AG09309 (cell line): Measurements from ENCODE around the gene RBM20.

Source experiments
- DNase-seq: peaks from one replicate; pipeline ENCODE4 v3.0.0-alpha.2; 2010; ENCODE audit warnings: low read depth
- H3K4me3 ChIP-seq: 2 replicates; pipeline ENCODE4 v1.5.1; 2011; ENCODE audit warnings: mild to moderate bottlenecking, low read depth, low read length, moderate library complexity; ENCODE audit not compliant: control insufficient read depth
- TF ChIP-seq, protein P1 (sequence below): IDR thresholded peaks from 2 replicates; pipeline ENCODE4 v1.5.1; 2011; ENCODE audit warnings: mild to moderate bottlenecking, low read depth, low read length, inconsistent platforms; ENCODE audit not compliant: insufficient read depth, control insufficient read depth; ENCODE audit errors: missing control alignments

The RBM20 gene

DNA sequence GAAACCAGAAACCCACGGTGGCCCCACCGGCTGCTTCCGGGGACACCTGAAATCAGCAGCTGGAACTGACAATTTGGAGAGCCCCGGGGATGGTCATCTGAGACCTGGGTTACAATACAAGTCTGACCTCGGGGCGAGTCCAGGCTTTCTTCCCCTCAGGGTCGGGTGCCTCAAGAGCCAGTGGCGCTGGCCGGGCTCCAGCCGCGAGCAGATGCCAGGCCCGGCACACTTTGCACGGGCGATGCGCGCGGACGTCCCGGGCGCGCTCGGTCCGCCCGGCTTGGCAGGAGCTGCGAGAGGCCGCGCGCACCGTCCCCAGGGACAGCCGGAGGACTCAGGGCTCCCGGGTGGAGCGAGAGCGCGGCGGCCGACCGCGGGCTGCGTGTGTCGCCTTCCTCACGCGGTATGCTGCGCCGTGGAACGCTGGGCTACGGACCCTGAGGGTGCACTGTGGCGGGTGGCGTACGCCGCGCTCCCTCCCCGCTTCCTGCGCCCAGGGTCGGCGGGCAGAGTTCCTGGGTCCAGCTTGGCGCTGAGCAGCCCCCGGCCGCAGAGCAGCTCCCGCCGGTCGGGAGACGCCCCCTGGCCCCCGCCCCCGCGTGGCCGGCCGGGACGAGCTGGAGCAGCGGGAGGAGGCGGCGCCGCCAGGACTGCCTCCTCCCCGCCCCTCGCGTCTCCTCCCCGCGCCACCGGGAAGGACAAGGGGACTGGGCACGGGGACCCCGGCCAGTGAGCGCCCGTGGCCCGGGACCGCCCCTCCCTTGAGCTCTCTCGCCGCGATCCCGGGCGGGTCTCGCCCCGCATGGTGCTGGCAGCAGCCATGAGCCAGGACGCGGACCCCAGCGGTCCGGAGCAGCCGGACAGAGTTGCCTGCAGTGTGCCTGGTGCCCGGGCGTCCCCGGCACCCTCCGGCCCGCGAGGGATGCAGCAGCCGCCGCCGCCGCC is at the start of gene RBM20:
Gene RBM20 (plus strand): TSS at position 684 of the 945 bp plus-strand sequence. CDS start 119 bp downstream, at position 803.
- DNase-seq, result no peak
- H3K4me3 ChIP-seq, result peak within 1 kb of the TSS; percentile 34
- TF ChIP-seq, protein P1, sequence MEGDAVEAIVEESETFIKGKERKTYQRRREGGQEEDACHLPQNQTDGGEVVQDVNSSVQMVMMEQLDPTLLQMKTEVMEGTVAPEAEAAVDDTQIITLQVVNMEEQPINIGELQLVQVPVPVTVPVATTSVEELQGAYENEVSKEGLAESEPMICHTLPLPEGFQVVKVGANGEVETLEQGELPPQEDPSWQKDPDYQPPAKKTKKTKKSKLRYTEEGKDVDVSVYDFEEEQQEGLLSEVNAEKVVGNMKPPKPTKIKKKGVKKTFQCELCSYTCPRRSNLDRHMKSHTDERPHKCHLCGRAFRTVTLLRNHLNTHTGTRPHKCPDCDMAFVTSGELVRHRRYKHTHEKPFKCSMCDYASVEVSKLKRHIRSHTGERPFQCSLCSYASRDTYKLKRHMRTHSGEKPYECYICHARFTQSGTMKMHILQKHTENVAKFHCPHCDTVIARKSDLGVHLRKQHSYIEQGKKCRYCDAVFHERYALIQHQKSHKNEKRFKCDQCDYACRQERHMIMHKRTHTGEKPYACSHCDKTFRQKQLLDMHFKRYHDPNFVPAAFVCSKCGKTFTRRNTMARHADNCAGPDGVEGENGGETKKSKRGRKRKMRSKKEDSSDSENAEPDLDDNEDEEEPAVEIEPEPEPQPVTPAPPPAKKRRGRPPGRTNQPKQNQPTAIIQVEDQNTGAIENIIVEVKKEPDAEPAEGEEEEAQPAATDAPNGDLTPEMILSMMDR, result no peak

- H3K4me3 ChIP-seq, result no peak overlapping the region
- no peak for DNase-seq
- TF ChIP-seq, protein P1, result no peak
Measured at GRCh38 chr10:110597476-110597875, 46.7 kb upstream of the RBM20 start.

DNA sequence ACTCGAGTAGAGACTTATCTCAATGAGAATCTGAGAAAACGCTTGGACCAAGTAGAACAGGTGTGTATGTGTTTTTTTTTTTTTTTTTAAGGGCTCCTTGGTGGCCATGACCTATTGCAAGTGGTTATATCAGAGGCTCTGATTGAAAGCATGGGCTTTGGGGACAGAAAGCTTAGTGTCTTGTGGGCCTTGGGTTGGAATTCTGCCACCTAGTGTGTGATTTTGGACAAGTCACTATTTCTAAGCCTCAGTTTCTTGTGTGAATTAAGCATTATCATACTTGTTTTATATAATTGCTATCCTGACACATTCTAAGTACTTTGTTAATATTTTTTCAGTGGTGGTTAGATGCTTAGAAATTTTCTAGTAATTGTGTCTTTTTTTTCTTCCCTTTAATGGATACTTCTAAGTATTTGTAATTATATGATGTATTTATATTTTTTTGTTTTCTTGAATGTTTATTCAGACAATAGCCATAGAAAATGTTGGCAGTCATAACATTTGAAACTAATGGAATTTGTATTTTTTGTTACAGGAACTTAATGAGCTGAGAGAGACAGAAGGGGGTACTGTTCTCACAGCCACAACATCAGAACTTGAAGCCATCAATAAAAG is 43.5 kb upstream of the RBM20 start:
- TF ChIP-seq, protein P1, result peak; percentile 57
- no peak overlapping the region for H3K4me3 ChIP-seq
- peak; percentile 20 for DNase-seq

GRCh38 chr10:110601581-110601980 is 42.6 kb upstream of the RBM20 start:
- no peak for DNase-seq
- TF ChIP-seq, protein P1, result no peak
- no peak overlapping the region for H3K4me3 ChIP-seq

GRCh38 chr10:110608087-110608486 is 36.0 kb upstream of the RBM20 start:
- H3K4me3 ChIP-seq, result no peak overlapping the region
- TF ChIP-seq, protein P1, result no peak
- DNase-seq, result no peak

- no peak for DNase-seq
- TF ChIP-seq, protein P1, result no peak
- no peak overlapping the region for H3K4me3 ChIP-seq
Measured at GRCh38 chr10:110609605-110610004, 34.5 kb upstream of the RBM20 start.
